HG03159 (cell line): ENCODE measurements around the gene VANGL2.
A peak's percentile ranks its signal among the peaks of the same experiment; 100 is the strongest.

Source experiments
- ATAC-seq: cut with Tn5 transposase; IDR thresholded peaks from one replicate; pipeline ENCODE4 v1.9.1; 2021; ENCODE audit warnings: mild to moderate bottlenecking, moderate library complexity; ENCODE audit not compliant: unreplicated experiment

VANGL2 gene

GRCh38 chr1:160427625-160428024, 27.3 kb downstream of the VANGL2 start:
- no peak for ATAC-seq

- no peak for ATAC-seq
These were observed 27.7 kb downstream of the VANGL2 start for GRCh38 chr1:160428053-160428452.

GRCh38 chr1:160428655-160429054, 28.3 kb downstream of the VANGL2 start:
- ATAC-seq, result peak; percentile 20

GRCh38 chr1:160429125-160429561, 28.8 kb downstream of the VANGL2 start:
- peak; percentile 14 for ATAC-seq

GRCh38 chr1:160429702-160430535, 29.6 kb downstream of the VANGL2 start:
- peak; percentile 48 for ATAC-seq

- no peak for ATAC-seq
These were observed 30.6 kb downstream of the VANGL2 start for GRCh38 chr1:160431006-160431405.

- ATAC-seq, result no peak
These were observed 31.2 kb downstream of the VANGL2 start for GRCh38 chr1:160431571-160431970.

- peak; percentile 50 for ATAC-seq
These were observed 32.0 kb downstream of the VANGL2 start for GRCh38 chr1:160432371-160432786.

- no peak for ATAC-seq
These were observed 36.6 kb downstream of the VANGL2 start for GRCh38 chr1:160436966-160437365.

GRCh38 chr1:160437432-160438316, 37.3 kb downstream of the VANGL2 start:
- peak; percentile 74 for ATAC-seq

- no peak for ATAC-seq
These were observed 38.1 kb downstream of the VANGL2 start for GRCh38 chr1:160438317-160438918.

GRCh38 chr1:160438935-160439334, 38.6 kb downstream of the VANGL2 start:
- no peak for ATAC-seq

- ATAC-seq, result no peak
These were observed 39.4 kb downstream of the VANGL2 start for GRCh38 chr1:160439718-160440117.

GRCh38 chr1:160446945-160447600, 46.7 kb downstream of the VANGL2 start:
- no peak for ATAC-seq

GRCh38 chr1:160449494-160449893, 49.1 kb downstream of the VANGL2 start:
- ATAC-seq, result no peak

- peak; percentile 41 for ATAC-seq
These were observed 50.9 kb downstream of the VANGL2 start for GRCh38 chr1:160451119-160451858.

GRCh38 chr1:160451859-160452232, 51.5 kb downstream of the VANGL2 start:
- peak; percentile 33 for ATAC-seq

GRCh38 chr1:160453443-160453842, 53.1 kb downstream of the VANGL2 start:
- ATAC-seq, result peak; percentile 55

GRCh38 chr1:160454371-160455152, 54.2 kb downstream of the VANGL2 start:
- no peak for ATAC-seq
